Measurements from ENCODE around the gene CPSF3.
"Not testable (repeated sequence)": the region's sequence is repeated elsewhere in the genome, so short reads cannot be mapped to it uniquely, and the experiment has no call there.

Gene CPSF3

DNA sequence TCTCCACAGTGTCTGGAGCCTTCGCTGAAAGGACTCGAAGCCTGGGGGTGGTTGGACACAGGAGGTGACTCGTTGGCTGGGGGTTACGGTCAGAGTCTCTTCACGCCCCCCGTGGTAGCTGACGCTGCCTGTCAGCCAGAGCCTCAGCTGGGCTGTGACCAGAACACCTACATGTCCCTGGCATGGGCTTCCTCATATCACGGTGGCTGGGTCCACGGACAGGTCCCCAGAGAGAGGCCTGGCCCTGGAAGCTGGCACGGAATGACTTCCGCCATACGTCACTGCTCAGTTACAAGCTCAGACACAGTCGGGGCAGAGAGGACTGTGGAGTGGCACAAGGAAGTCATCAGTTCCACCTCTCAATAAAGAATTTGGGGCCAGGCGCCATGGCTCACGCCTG, 28.6 kb upstream of the CPSF3 start:
- DNase-seq (ENCODE audit: low spot score) = no peak

DNA sequence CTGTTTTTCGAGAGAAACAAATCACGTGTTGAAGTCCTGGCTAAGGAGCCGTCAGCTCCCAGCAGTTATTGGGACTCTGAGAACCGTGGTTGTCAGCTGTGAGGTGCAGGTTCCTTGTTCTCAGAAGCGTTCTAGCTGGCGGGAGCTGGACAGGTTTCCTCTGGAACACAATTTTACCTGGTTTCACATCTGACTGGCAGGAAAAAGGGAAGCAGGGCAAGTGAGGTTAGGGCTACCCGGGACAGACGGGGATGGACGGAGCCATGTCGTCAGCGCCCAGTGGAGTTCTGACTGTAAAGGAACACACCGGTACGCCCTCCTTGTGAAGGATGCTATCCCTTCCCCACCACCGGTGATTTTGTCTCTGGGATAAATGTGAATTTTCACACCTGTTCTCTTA, 26.3 kb upstream of the CPSF3 start:
- no peak for DNase-seq (ENCODE audit: low spot score)

DNA sequence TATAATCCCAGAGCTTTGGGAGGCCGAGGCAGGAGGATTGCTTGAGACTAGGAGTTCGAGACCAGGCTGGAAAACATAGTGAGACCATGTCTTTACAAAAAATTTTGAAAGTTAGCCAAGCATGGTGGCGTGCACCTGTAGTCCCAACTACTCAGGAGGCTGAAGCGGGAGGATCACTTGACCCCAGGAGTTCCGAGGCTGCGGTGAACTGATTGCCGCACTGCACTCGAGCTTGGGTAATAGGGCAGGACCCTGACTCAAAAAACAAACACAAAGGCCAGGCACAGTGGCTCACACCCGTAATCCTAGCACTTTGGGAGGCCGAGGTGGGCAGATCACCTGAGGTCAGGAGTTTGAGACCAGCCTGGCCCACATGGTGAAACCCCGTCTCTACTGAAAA, 25.2 kb upstream of the CPSF3 start:
- not testable (repeated sequence) for DNase-seq (ENCODE audit: low spot score)

DNA sequence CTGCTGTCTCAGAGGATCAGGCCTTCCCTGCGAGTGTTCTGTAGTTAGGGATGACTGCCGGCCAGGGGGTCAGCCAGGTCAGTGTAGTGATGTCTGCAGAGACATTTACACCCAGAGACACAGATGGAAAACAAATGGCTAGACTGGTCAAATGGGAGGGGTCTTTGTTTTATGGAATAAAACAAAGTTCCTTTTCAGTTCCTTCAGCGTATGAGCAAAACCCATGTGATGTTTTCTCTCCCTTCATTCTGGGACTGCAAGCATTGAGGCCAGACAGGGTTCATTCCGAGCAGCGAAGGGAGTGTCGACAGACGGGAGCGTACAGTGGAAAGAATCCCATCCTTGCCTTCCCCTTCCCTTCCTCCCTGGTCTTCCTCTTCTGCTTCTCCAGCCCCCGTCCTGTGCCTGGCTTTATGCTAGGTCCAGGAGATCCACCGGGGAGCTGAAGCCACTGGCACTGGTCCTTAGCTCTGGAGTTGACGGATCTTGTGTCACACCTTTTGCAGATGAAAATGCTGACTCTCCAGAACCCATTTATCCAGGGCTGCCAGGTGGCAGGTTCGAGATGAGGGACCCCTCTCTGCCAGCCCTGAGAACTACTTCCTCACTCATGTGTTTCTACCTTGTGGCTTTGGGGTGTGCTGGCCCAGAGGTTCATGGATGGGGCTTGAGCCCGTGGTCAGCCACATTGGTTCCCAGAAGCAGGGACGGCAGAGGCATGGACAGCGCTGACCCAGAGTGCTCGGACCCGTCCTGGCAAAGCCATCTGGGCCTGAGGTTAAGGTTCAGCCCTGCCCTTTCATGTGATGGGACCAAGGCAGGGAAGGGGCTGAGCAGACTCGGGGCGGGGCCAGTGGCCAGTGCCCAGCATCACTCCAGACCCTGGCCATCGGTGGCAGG, 24.3 kb upstream of the CPSF3 start:
- DNase-seq (ENCODE audit: low spot score) = no peak

DNA sequence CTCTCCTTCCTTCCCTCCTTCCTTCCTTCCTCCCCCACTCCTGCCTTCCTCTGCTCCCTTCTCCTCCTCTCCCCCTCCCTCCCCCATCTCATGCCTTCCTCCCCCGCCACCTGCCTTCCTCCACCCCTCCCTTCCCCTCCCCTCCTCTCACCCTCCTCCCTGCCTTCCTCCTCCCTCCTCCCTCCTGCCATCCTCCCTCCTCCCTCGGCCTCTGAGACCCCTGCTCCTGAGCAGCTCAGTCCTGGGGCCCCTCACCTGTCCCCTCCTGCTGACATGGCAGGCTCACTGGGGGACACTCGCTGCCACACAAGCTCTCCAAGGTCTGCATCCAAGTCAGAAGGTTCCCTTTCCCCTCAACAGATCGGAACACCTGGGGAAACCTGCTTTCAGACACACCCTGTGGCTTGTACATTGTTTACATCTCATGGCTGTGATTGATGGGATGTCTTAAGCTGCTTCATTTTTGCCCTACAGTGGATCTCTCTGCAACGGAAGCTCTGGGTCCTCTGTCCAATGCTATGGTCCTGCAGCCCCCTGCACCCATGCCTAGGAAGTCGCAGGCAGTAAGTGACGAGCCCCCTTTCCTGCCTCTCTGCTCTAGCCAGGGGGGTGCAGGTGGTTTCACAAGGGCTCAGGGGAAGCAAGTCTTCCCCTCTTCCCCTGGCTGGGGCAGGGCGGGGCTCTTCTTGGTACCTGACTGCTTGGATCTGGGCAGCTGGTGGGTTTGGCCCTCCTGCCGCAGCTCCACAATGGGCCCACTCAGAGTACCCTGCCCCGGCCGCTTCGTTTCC, 23.0 kb upstream of the CPSF3 start:
- no peak for DNase-seq (ENCODE audit: low spot score)

DNA sequence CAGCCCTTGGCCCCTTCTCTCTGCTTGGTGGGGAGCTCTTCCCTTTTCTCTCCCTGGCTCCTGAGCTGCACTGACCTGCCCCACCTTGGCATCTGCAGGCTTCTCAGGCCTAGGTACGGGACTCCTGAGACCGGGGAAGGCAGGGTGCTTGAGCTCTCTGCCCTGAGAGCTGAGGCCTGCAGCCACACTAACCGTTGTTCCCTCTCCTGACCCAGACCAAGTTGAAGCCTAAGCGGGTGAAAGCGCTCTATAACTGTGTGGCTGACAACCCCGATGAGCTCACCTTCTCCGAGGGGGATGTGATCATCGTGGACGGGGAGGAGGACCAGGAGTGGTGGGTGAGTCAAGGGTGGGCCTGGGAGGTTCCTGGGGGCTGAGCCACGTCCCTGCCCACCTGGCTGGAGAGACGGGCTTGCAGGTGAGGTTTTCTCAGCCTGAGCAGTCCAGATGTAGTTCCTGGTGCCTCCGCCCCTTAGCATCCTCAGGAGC, 22.4 kb upstream of the CPSF3 start:
- no peak for DNase-seq (ENCODE audit: low spot score)

DNA sequence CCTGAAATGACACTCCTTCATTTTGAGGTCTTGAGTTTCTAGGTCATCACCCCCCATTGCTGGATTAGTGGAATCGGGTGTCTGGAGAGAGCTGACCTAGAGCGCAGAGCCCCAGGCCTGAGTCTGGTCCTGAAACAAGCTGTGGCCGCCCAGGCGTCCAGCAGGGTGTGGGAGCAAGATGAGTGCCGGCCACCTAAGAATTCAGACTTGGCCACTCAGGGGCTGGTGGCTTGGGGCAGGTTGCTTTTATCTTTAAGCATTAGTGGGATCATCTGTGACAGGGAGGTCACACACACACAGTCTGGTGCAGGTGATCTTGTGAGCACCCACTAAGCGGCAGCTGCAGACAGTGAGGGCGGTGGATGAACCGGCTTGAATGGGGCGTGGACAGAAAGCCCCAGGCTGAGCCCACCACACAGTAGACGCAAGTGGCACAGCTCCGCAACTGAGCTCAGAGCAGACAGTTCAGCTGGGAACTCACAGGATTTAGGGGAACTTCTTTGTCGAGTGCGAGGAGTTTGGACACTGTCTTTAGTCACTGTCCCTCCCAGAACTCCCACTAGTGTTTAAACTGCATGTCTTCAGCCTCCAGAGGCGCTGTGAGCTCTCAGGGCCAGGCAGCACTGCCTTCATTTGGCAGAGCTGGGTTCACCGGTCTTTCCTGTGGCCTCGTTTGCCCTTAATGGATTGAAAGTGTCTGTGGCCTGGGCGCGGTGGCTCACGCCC, 21.6 kb upstream of the CPSF3 start:
- no peak for DNase-seq (ENCODE audit: low spot score)

DNA sequence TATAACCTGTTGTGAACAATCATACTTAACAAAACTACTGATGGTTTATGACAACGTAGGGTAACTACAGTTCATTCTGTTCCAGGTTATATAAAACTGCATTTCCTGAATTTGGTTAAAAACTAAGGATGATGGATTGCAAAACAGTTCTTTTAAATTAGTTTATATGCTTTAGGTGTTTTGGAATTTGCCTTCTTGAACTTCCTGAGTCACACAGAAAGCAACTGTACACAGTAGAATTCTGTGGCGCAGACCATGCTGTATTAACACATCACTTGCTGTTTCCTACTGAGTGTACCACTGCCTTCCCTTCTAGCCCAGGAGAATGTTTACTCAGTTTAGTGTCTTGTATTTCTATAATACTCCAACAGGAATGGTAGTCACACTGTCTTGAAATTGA, 19.5 kb upstream of the CPSF3 start:
- DNase-seq (ENCODE audit: low spot score) = no peak

DNA sequence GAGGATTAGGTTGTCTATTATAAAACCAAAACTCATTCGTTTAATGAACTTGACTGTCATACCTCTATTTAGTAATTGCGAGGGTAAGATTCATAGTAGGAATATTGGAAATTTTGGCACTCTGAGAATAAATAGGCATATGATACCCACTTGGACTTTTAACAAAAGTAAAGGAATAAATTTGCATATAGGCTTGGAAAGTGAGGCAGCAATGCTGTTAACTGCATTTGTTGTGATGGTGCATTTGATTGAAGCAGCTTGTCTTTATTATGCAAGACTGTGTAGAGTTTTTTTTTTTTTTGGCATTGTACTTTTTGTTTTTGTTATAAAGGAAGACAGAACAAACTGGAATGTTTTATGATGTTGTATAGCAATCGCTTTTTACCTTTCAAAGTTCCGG, 19.0 kb upstream of the CPSF3 start:
- DNase-seq (ENCODE audit: low spot score) = no peak

DNA sequence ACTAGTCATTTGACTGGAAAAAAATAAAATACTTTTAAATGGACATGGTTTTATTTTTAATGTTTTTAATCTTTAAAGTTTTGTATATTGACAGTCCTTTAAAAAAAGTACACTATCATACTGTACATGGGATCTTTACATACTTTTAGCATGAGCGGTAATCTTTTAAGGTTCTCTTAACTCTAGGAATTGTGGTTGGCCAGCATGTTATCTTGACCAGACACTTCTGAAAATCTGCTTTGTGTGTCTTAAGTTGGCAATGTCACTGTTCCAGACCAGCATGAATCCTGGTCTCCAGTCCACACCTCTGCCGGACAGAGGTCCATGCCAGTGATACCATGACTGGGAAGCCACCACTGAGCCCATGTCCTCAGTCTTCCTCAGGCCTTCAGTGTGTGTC, 17.8 kb upstream of the CPSF3 start:
- no peak for DNase-seq (ENCODE audit: low spot score)

DNA sequence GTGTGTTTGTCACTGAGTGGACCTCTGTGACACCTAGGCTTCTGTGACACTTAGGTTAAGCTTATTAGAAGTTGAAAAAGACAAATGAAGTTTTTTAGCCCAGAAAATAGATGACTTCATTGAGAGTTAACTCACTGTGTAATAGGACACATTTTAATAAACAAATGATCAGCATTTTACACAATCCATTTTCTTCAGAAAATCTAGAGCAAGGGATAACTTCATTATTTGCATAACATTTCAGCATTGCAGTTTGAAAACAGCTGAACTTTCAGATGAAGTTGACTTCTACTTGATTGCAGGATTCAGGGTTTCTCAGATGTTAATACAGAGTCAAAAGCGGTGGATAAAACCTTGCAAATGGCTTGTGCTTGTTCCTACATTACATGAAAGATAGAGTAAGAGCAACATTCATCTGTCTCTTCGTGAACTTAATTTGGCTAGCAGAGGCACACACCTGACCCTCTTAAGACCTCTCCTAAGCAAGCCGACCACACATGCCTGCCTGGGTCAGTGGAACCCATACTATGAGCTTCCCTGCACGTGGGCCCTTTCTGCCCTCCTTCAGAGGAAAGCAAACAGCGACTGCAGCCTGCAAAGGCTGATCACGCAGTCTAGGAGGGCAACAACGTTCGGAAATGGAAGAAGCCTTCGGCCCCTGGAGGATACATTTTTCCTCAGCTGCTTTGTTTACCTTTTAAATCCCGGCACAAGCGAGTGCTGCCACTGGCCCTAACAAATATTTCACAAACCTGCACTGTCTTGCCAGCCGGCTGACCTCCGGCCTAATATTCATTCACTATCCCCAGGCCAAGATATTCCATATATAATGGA, 16.7 kb upstream of the CPSF3 start:
- DNase-seq (ENCODE audit: low spot score) = no peak

DNA sequence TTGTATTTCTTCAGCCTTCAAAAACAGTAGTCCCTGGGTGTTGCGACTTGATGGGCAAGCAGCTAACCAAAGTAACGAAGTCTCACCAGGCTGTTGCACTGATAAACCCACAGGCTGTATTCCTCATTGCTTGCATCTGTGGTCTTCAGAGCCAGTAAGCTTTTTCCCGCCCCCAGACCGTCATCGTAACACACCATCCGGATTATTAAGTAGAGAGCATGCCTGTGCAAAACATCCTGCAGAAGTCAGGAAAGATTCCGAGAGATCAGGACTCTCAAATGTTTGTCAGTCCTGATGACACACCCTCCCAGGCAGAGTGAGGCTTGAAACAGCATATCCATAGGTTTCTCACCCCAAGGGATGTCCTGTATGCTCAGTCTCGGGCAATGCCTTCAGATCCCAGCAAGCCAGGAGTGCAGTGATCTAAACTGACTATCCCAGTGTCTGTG, 16.1 kb upstream of the CPSF3 start:
- no peak for DNase-seq (ENCODE audit: low spot score)

DNA sequence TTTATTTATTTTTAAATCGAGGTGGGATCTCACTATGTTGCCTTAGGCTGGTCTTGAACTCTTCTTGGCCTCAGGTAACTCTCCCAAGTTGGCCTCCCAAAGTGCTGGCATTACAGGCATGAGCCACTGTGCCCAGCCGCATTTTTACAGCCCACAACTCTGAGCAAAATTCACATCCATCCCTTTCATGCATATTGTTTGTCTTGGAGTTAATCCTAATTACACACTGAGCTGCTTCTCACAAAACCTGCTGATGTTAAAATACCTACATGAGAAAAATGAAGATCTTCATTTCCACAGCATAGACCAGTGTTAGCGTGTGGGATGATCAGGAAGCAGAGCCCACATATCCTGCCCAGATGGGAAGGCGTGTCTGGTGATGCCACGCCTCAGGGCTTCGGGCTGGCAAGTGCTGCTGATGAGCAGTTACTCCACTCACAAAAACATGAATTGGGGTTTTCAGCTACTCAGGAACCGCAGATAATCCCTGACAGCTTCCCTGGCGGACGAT, 14.8 kb upstream of the CPSF3 start:
- no peak for DNase-seq (ENCODE audit: low spot score)

DNA sequence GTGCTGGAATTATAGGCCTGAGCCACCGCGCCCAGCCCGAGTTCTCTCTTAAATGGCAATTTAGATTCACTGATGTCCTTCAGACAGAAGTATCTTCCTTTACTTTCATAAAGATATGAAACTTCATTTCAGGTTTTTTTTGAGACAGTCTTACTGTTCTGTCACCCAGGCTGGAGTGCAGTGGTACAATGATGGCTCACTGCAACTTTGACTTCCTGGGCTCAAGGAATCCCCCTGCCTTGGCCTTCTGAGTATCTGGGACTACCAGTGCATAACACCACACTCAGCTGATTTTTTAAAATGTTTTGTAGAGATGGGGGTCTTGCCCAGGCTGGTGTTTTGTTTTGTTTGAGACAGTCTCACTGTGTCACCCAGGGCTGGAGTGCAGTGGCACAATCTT, 13.3 kb upstream of the CPSF3 start:
- no peak for DNase-seq (ENCODE audit: low spot score)

DNA sequence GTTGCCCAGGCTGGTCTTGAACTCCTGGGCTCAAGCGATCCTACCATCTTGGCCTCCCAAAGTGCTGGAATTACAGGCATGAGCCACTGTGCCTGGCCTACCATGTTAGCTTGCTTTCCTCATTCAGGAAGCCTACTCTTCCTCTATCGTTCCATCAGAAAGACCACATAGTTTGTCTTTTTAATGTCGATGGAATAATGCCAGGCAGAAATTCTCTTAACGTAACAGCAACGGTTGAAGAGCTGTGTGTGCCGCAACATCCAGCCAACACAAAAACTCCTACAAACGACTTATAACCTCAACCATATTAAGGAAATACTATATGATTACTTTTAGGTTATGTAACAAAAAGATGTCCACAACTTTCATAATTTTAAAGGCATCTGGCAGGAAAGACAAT, 10.7 kb upstream of the CPSF3 start:
- no peak for DNase-seq (ENCODE audit: low spot score)

DNA sequence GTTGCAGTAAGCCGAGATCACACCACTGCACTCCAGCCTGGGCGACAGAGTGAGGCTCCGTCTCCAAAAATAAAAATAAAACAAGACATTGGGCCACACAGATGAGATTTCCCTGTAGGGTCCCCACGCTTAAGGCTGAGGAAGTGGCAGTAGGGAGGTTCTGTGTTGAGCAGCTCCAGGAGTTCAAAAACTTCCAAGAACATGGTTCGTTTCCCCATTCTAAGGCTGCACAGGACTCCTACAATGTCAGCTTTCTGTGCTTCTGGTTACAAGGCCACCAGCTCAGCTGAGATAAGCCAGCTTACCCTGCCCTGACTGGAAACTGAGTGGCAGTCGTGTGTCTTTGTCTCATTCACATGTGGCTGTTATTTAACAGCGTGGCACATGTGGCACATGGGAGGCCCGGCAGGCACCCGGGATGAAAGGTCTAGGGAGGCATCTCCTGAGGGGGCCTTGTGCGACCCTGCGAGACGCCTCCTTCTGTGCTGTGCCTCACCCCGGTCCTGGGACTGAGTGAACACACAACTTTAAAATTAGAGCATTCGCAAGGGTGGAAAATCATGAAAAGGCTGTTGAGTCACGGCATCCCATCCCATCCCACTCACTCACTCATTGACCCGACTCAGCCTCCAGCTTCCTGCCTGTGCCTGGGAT, 7.8 kb upstream of the CPSF3 start:
- no peak for DNase-seq (ENCODE audit: low spot score)

DNA sequence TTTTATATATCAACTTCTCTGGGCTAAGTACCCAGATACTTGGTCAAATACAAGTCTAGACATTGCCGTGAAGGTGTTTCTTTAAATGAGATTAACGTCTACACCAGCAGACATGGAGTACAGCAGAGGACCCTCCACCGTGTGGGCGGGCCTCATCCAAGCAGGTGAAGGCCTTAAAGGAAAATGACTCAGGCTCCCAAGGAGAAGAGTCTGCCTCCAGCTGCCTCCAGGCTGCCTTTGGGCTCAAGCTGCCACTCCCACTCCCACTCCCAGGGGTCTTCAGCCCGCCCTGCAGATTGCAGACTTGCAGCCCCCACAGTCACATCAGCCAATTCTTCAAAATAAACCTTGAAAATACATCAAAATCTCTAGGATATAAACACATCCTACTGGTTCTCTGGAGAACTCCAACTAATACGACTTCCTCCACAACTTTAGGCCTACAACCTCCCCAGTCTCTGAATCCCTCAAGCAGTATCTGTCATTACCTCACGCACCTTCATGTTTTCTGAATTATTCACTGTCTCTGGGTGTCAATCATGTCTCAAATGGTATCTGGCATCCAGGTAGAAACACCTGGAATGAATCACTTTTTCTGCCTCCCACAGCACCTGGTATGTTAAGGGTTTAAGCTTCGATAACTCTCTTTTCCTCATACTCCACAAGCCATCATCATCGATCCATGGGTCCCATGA, 7.0 kb upstream of the CPSF3 start:
- DNase-seq (ENCODE audit: low spot score) = no peak

DNA sequence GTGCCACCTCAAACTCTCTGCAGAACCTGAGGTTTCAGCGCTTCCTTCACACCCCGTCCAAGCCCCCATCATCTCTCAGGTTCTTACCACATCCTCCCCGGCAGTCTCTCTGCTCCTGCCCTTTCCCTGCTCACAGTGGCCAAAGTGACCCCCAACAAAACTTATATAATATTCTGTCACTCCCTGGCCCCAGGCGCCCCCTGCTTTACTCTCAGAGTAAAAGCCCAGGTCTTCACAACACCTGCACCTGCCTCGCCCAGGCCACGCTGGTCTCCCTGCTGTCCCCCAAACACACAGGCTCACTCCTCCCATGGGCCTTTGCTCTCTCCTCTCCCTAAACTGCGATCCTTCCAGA, 6.5 kb upstream of the CPSF3 start:
- no peak for DNase-seq (ENCODE audit: low spot score)

DNA sequence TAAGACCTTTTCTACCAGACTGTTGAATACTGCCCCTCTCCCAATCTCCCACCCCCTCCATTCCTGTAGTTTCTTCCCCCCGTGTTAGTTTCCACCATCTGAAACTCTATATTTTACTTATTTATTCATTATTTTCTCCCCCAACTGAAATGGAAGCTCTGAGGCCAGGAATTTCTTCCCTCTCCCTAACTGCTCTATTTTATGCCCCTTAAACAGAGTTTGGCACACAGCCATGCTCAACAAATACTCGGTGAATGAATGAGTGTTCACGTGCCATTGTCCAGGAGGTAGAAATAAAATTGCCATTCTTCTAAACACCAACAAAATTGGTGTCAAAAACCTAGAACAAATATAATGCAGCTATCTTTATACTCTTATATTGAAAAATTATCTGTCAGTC, 5.7 kb upstream of the CPSF3 start:
- DNase-seq (ENCODE audit: low spot score) = no peak

DNA sequence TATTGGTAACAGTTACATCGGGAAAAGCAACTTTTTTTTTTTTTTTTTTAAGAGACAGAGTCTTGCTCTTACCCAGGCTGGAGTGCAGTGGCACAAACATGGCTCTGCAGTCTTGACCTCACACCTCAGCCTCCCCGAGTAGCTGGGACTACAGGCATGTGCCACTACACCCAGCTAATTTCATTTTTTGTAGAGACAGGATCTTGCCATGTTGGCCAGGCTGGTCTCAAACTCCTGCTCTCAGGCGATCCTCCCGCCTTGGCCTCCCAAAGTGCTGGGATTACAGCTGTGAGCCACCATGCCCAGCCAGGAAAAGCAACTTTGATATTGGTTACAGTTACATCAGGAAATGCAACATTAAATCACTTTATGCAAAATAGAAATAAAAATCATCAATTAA, 4.7 kb upstream of the CPSF3 start:
- DNase-seq (ENCODE audit: low spot score) = no peak

Data from CD4-positive, alpha-beta T cell treated with Interleukin-15 for 4 hours (primary cell).